Uterine smooth muscle cell (primary cell): Measurements from ENCODE around the gene SLC2A4. TPM values are rescaled to one million over a fixed set of nuclear protein-coding genes. Genes with fewer than 3 reads are reported as not detected.

Experiments used
- total RNA-seq: library from RNA; depleted of rRNA; stranded (reverse); fragments of >200 nt; gene quantifications from 2 replicates; pipeline ENCODE4 v1.2.3, GENCODE V29; 2014

SLC2A4 gene
- total RNA-seq, result under 0.01 TPM in 2 replicates

DNA sequence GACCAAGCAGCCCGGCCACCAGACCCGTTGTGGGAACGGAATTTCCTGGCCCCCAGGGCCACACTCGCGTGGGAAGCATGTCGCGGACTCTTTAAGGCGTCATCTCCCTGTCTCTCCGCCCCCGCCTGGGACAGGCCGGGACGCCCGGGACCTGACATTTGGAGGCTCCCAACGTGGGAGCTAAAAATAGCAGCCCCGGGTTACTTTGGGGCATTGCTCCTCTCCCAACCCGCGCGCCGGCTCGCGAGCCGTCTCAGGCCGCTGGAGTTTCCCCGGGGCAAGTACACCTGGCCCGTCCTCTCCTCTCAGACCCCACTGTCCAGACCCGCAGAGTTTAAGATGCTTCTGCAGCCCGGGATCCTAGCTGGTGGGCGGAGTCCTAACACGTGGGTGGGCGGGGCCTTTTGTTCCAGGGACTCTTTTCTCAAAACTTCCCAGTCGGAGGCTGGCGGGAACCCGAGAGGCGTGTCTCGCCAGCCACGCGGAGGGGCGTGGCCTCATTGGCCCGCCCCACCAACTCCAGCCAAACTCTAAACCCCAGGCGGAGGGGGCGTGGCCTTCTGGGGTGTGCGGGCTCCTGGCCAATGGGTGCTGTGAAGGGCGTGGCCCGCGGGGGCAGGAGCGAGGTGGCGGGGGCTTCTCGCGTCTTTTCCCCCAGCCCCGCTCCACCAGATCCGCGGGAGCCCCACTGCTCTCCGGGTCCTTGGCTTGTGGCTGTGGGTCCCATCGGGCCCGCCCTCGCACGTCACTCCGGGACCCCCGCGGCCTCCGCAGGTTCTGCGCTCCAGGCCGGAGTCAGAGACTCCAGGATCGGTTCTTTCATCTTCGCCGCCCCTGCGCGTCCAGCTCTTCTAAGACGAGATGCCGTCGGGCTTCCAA, at the start of gene SLC2A4:
Gene SLC2A4, plus strand, starts transcription at position 645 of the 879 bp plus-strand sequence. Its CDS starts 217 bp downstream, at position 862.

DNA sequence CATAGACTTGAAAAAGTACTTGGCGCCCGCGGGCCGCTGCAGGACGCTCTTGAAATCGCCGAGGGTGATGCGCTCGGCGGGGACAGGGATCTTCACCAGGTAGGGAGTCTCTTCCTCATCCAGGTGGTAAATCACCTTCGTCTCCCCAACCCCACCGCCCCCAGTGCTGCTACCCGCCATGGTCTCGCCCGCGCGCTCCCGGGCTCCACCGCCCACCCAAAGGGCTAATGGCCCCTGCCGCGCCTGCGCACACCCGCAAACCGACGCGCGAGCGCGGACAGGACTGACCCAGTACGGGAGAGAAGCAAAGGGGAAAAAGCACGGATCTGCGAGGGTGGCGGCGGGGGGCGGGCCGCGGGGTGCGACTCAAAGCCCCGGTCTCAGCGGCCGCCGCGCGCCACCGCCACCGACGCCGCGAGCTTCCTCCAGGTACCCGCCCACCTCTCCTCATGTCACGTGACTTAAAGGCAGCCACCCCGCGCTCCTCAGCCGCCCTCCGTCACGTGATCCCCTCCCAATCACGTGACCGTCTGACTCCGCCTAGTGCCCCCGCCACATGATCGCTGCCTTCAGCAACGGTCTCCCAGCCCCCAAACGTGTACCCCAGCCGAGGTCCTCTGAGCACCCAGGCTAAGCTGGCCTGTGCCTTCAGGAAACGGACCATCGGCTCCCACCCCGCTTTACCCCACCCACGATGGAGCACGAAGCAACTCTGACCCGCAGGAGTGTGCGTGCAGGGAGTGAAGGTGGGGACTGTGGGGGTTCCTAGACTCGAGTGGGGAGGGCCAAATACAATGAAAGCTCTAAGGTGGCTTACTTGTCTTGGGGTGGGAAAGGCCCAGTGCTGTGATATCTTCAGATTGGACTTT, 47.2 kb upstream of the SLC2A4 start, which contains the start of gene DVL2:
Gene DVL2, minus strand, starts transcription at position 435 of the 869 bp plus-strand sequence. Its CDS starts 255 bp downstream, at position 180.

DNA sequence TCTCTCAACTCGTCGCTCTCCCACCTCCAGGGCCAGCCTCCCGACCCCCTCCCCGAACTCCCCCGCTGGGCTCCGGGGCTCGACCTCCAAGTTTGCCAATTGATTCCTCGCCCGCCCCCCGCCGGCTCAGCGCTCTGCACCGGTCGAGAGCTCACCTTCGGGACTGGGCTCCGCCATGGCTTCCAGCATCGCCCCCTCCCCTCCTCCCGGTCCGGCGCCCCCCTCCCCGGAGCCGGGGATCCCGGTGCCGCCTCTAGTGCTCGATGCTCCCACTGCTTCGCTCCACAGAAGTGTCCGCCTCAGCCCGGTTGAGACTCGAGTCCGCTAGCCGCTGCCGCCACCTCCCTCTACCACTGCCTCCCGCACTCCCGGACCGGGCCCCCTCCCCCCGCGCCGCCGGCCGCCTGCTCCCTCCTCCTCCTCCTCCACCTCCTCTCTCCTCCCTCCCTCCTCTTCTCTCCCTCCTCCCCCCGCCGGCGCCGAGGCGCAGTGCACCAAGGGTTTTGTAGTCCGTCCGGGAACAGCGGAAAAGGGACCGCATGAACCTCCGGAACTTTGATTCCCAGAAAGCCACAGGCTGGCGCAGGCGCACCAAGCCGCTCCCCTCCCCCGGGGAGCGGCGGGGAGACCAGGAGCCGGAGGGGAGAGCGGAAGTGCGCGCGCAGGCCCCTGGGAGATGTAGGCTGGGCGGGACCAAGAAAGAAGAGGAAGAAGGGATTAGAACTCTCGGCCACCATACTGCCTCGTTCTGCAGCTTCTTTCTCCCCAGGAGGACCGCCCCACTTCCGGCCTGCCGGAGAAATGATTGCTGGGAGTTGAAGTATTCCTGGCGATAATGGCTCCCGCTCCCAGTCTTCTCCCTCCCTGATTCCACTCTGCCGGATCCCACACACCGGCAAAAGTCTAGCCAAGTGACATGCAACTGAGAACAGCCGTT, 42.2 kb upstream of the SLC2A4 start, which contains the start of gene PHF23:
Gene PHF23, minus strand, starts transcription at position 367 of the 937 bp plus-strand sequence. Its CDS starts 178 bp downstream, at position 189.

DNA sequence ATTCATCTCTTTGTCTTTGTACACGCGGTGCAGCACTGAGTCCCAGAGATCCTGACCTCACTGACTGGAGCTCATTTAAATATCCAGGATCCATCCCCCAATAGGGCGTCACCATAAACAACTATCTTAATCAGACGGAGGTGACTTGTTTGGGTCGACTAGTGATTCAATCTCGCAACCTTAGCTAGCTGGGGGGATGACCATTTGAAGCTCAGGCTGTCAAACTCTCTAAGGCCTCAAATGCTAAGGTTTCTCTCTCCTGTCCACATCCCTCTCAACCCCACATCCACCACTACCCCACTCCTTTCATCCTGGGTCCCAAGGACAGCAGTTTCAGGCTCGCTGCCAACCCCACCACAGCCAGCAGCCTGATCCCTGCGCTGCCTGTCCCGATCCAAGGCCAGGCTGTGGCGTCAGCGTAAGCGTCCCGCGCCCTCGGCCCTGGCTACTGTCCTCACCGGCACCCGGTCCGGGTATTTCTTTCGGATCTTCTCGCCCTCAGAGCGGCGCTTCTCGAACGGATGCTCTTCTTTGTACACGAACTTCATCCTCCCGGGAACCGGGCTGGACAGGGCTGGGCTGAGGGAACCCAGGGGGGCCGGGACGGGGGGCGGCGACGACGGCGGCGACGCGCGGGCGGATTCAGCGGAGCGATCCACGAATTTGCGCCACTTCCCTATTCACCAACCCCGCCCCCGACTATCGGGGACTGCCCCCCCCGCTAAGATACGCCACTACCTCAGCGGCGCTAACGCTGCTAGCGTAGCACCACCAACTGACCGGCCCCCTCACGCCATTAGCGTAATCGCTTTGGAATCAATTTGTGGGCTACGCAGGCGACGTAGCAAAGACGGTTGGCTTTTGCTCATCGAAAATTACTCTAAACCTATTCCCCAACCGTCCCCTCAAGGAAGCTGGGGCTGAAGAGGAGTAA, 39.5 kb upstream of the SLC2A4 start, which contains the start of gene GABARAP:
Gene GABARAP, minus strand, starts transcription at position 667 of the 934 bp plus-strand sequence. Its CDS starts 119 bp downstream, at position 548.

DNA sequence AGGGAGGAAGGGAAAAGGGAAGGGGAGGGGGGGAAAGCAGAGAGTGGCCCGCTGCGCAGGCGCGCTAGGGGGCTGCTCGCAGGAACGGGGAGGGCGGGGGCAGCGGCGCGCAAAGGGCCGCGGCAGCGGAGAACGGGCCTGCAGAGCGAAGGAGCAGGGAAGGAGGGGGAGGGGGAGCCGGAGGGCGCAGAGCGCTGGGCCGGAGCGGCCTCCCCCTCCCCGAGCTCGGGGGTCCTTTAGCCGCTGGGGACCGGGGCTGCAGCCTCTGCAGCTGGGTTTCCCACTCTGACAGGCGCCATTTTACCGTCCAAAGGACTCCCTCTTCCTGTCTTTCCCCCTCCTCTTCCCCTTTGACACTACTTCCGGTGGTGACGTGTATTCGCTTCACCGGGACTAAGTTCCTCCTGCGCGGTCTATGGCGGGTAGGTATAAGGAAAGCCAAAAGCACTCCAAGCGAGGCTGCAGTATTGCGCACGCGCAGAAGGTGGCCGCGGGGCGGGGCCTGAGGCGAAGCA, 29.8 kb upstream of the SLC2A4 start, which contains the start of gene CTDNEP1:
Gene CTDNEP1, minus strand, starts transcription at position 74 of the 515 bp plus-strand sequence. CDS start 438 bp downstream, outside the sequence.

DNA sequence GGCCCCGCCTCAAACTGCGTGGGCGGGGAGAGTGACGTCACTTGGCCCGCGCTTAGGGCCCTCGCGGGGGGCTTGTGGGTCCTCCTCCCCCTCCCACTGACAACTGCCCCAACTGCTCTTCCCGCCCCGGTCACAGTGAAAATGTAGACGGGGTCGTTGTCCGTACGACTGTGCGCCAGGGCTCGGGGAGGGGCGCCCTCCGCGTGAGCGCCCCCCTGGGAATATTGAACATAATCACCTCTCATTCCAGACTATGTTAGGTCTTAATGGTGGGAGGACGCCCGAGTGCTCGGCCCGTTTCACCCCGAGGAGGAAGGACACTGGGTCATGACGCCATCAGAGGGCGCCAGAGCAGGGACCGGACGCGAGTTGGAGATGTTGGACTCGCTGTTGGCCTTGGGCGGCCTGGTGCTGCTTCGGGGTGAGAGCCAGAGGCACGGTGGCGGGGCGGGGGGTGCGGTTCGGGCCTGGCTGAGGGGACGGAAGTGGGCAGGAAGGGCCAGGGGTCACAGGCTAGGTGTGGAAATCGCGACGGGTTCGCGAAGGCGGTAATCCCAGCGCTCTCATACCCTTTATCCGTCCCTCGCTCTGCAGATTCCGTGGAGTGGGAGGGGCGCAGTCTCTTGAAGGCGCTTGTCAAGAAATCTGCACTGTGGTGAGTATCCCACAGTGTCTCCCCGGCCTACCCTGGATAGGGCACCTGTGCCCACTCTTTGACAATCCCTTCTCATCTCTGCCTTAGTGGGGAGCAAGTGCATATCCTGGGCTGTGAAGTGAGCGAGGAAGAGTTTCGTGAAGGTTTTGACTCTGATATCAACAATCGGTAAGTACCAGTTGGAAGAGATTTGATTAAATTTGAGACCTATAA, 29.1 kb upstream of the SLC2A4 start, which contains the start of gene ELP5:
Gene ELP5, plus strand, starts transcription at position 40 of the 868 bp plus-strand sequence. Its CDS starts 336 bp downstream, at position 376.

DNA sequence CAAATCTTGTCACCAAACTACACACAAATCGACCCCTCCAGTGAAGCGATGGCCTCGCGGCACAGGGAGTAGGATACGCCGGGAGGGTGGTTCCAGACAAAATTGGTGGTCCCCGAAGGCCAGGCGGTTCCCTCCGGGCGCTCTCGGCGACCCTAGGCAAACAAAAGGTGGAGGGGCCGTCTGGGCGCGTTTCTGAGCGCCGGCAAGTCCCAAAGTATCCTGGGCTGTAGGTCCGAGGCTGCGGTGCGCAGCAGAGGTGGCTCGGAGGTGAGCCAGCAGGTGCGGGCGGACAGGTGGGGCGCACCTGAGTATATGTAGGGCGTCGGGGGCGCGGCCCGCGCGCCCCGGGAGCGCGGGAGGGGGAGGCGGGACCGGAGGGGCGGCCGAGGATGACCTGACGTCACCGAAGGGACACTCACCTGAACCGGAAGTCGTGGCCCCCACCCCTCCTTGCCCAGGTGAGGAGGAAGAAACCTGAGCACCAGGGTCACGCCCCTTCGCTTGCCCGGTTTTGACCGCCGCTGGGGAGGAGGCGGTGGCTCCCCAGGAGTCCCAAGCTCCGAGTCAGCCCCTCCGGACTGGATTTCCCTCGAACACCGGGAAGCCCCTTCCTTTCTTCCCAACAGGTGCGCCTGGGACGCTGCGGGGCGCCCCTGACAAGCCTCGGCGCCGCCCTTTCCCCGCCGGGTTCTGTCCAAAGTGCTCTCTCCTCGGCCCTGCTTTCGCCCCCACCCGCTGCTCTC, 19.2 kb upstream of the SLC2A4 start, which contains the start of gene CLDN7:
Gene CLDN7, minus strand, starts transcription at position 287 of the 743 bp plus-strand sequence. CDS start 435 bp downstream, outside the sequence.

DNA sequence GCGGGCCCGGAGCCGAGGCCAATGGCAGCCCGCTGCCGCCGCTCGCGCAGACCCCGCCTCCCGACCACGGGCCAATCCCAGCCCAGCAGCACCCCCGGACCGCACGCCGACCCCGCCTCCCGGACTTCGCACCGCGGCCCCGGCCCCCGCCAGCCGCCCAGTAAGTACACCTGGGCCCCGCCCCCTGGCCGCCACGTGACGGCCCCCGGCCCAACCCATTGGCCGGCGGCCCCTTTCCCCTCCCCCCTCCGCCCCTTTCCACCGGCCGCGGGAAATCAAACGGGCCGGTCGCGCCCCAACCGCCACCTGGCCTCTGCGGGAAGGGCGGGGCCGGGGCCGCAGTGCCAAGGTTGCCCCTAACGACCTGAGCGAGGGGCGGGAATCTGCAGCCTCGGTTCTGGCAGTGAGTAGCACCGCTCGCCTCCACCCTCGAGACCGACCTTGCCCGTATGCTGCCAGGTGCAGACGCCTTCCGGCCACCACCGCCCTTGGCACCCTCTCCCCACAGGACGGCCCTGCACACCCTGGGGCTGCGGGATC, 13.2 kb downstream of the SLC2A4 start, which contains the start of gene YBX2:
Gene YBX2, minus strand, starts transcription at position 26 of the 540 bp plus-strand sequence. CDS start 139 bp downstream, outside the sequence.

DNA sequence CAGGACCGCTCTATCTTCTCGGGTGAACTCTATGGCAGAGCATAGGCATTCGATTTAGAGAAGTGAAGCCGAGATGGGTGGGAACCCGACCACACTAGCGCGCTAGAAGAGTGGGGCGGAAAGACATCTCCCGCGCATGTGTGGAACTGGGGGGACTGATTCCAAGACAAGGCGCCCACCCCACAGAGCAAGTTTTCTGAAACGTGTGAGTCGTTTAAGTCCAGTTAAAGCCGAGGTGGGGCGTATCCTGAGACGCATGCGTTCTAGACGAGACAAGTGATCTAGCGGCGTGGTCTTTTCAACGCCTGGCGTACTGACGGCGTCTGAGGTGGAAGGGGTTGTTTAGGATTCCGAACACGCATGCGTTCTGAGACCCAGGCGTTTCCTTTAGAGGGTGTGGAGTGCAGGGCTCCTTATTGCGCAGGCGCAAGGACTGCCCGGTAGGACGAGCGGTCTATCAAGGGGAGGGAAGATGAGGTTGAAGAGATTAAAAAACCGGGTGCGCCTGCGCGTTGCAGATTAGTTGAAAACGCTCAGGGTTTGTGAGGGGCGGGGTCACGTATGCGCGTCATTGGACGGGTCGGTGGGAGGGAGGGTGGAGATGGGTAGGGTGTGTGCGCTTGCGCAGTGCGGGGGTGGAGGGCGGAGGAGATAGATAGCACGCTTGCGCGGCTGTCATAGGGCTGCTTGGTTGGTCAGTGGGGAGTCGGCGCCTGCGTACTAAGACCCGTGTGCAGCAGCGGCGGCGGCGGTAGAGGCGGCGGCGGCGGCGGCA, 25.6 kb downstream of the SLC2A4 start, which contains the start of gene EIF5A:
Gene EIF5A, plus strand, starts transcription at position 718 of the 775 bp plus-strand sequence. CDS start 2,008 bp downstream, outside the sequence.

DNA sequence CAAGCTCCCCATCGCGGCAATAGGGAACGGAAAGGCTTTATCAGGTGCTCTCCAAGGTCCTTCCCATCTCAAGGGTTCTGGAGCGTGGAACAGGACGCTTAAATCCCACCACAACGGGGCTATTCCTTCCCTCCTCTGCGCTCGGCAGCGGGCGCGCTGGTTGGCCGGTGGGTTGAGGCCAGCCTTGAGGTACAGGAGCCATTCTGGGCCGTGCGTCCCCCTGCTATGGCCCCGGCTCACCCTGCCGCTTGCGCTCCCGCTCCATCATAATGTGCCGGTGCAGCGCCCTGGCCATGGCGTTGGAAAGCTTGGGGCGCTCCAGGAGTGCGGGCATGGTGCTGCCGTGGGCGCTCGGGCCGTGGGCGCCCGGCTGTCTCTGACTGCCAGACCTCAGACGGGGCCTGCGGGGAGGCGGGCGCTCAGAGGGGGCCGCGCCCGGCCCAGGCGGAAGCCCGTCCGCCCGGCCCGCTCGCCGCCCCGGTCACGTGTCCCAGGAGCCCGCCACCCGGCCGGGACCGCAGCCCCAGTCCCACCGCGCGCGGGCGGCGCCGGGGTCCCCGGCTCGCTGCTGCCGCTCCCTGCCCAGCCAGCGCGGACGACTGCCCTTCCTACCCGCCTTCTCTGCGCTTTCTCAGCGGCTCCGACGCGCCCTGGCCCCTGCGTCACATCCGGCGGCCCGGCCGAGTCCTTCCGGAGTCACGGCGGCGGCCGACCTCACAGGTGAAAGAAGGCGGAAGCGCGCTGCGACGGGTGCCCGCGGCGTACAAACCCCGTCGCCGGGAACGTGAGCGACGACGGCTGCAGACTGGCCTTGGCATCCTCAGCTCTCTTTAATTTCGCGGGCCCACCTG, 33.4 kb downstream of the SLC2A4 start, which contains the start of gene GPS2:
Gene GPS2, minus strand, starts transcription at position 642 of the 851 bp plus-strand sequence. Its CDS starts 308 bp downstream, at position 334.

DNA sequence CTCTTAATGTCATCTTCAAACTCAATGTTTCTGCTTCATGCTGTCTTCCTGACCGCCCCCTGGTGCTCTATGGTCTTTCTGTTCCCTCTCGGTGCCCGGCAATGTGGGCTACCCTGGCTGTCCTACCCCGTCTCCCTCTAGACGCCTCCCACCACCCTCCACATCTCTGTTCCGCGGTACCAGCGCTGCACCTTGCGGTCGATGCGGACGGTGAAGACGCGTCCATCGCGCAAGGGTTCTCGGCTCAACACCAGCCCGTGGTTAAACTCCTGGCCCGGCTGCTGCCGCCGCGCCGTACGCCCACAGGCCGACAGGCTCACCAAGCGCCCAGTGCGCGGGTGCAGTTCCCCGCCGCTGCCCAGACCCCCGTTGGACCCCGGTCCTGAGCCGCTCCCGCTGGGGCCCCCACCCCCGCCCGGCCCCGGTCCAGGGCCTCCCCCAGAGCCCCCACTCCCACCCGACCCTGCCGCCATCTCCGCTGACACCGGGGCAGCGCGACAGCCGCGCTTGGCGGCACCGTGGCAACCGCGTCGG, 47.4 kb downstream of the SLC2A4 start, which contains the start of gene NEURL4:
Gene NEURL4, minus strand, starts transcription at position 496 of the 534 bp plus-strand sequence. Its CDS starts 23 bp downstream, at position 473.

DNA sequence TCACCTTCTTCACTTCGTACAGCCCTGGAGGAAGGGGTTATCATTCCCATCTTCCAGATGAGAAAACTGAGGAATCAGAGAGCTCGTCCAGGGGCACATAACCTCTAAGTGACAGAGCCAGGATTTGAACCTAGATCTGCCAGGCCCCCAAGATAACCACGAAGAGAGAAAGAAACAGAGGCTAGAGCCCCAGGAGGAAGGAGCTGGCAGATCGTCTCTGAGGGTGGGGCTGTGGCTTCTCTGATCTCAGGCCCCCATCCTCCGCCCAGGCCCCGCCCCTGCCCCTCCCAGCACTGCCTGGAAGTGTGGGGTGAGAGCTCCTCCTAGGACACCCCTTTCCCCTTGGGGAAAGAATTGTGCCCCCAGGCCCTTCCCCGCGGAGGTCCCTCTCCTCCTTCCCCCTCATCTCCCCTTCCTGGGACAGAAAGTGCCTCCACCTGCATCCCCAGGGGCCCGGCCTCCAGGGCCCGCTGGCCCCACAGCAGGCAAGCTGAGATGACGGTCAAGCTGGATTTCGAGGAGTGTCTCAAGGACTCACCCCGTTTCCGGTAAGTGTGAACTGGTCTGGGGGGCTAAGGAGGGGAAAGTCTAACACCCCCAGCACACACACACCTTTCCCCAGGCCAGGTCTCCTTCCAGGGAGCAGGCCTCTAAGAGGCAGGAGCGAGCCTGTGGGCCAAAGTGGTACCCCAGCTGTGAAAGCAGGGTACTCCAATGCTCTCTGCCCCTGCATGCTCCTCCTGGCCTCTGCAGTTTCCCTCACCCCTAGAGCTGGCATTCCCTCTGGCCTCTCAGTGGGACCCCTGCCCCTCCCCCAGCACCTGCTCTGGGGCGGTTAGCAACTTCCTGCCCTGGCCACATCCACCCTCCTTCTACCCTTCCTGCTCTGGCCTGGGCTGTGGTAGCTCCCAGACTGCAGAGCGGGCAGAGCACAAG, 55.0 kb downstream of the SLC2A4 start, which contains the start of gene ACAP1:
Gene ACAP1, plus strand, starts transcription at position 290 of the 936 bp plus-strand sequence. Its CDS starts 206 bp downstream, at position 496.

